RWPE2 (cell line): ENCODE measurements around the gene SH2D1A.

ENCODE experiments used
- ATAC-seq: fragments of 200-7000 bp; cut with Tn5 transposase; 3 replicates; pipeline ENCODE4 v1.9.1; 2021; ENCODE audit warnings: low read depth
- DNase-seq: peaks from one replicate; pipeline ENCODE4 v3.0.0-alpha.2; 2020; ENCODE audit warnings: low spot score
- H3K27ac ChIP-seq: fragments of 450-650 bp; 2 replicates; pipeline ENCODE4 v1.5.1; 2017; ENCODE audit warnings: mild to moderate bottlenecking; ENCODE audit not compliant: poor library complexity, severe bottlenecking
- H3K27me3 ChIP-seq: fragments of 250-450 bp; sonication (Bioruptor Pico); 2 replicates; pipeline ENCODE4 v1.5.1; 2021; ENCODE audit warnings: mild to moderate bottlenecking, moderate library complexity; ENCODE audit not compliant: insufficient read depth, poor library complexity, severe bottlenecking
- H3K36me3 ChIP-seq: fragments of 250-450 bp; sonication (Bioruptor Pico); 2 replicates; pipeline ENCODE4 v1.5.1; 2020; ENCODE audit warnings: low read depth, mild to moderate bottlenecking, moderate library complexity
- H3K4me1 ChIP-seq: fragments of 250-450 bp; sonication (Bioruptor Pico); 2 replicates; pipeline ENCODE4 v1.5.1; 2021; ENCODE audit warnings: mild to moderate bottlenecking, moderate library complexity; ENCODE audit not compliant: insufficient read depth, poor library complexity, severe bottlenecking
- H3K4me3 ChIP-seq: fragments of 250-450 bp; sonication (Bioruptor Pico); 2 replicates; pipeline ENCODE4 v1.5.1; 2021; ENCODE audit warnings: mild to moderate bottlenecking, moderate library complexity; ENCODE audit not compliant: severe bottlenecking
- H3K9me3 ChIP-seq: fragments of 250-450 bp; sonication (Bioruptor Pico); 2 replicates; pipeline ENCODE4 v1.5.1; 2021; ENCODE audit warnings: mild to moderate bottlenecking, moderate library complexity; ENCODE audit not compliant: severe bottlenecking
- CTCF ChIP-seq: fragments of 450-650 bp; IDR thresholded peaks from one replicate; pipeline ENCODE4 v1.5.1; 2017; ENCODE audit warnings: mild to moderate bottlenecking, moderate library complexity; ENCODE audit not compliant: poor library complexity, severe bottlenecking

Gene SH2D1A

GRCh38 chrX:124337916-124338315 is 8.4 kb upstream of the SH2D1A start:
- H3K27me3 ChIP-seq, result no peaks in the 10 kb centered on the region
- no peak for TF ChIP-seq CTCF
- H3K36me3 ChIP-seq, result no peaks in the 10 kb centered on the region
- no peak for ATAC-seq
- no peak overlapping the region for H3K27ac ChIP-seq
- DNase-seq, result no peak
- H3K4me1 ChIP-seq, result no peaks in the 10 kb centered on the region
- H3K4me3 ChIP-seq, result no peak overlapping the region
- H3K9me3 ChIP-seq, result no peaks in the 10 kb centered on the region

- H3K4me3 ChIP-seq, result no peak overlapping the region
- no peak for TF ChIP-seq CTCF
- H3K4me1 ChIP-seq, result no peaks in the 10 kb centered on the region
- no peaks in the 10 kb centered on the region for H3K27me3 ChIP-seq
- no peak overlapping the region for H3K27ac ChIP-seq
- no peaks in the 10 kb centered on the region for H3K9me3 ChIP-seq
- DNase-seq (no peak), ATAC-seq (no peak)
- no peaks in the 10 kb centered on the region for H3K36me3 ChIP-seq
Measured at GRCh38 chrX:124338733-124339514, 7.4 kb upstream of the SH2D1A start.

GRCh38 chrX:124341396-124342132 is 4.8 kb upstream of the SH2D1A start:
- Histone ChIP-seq H3K27me3 (no peaks in the 10 kb centered on the region), H3K4me1 (no peaks in the 10 kb centered on the region), H3K9me3 (no peaks in the 10 kb centered on the region), H3K27ac (no peak overlapping the region), H3K4me3 (no peak overlapping the region), H3K36me3 (no peaks in the 10 kb centered on the region)
- no peak for TF ChIP-seq CTCF
- DNase-seq (no peak), ATAC-seq (no peak)

- Histone ChIP-seq H3K27ac (no peak overlapping the region), H3K9me3 (no peaks in the 10 kb centered on the region), H3K4me1 (no peaks in the 10 kb centered on the region), H3K27me3 (no peaks in the 10 kb centered on the region), H3K36me3 (no peaks in the 10 kb centered on the region), H3K4me3 (no peak overlapping the region)
- ATAC-seq (no peak), DNase-seq (no peak)
- TF ChIP-seq CTCF, result no peak
Measured at GRCh38 chrX:124342174-124342867, 4.0 kb upstream of the SH2D1A start.
